Measurements from ENCODE around the gene SEPTIN14. TPM values are rescaled to one million over a fixed set of nuclear protein-coding genes. Genes with fewer than 3 reads are reported as not detected.
"Not testable (repeated sequence)": the region's sequence is repeated elsewhere in the genome, so short reads cannot be mapped to it uniquely, and the experiment has no call there.

The SEPTIN14 gene
- total RNA-seq, 1 experiment from 2014 or later: not detected

GRCh38 chr7:55797260-55797659 is 65.3 kb downstream of the SEPTIN14 start:
- CTCF ChIA-PET; BruUV-seq (replicated peaks); H3K27ac ChIP-seq (ENCODE audit: low read depth, low read length); H3K27me3 ChIP-seq (ENCODE audit: insufficient read depth, low read length); H3K4me2 ChIP-seq (ENCODE audit: low read length); POLR2A ChIA-PET; H4K20me1 ChIP-seq (ENCODE audit: insufficient read depth); RAD21 ChIA-PET (ENCODE audit: low non-redundant PET in 1 of 2, low total read pairs in 2 of 2, uncharacterized antibody in 2 of 2, unreplicated experiment in 2 of 2); H3K9me3 ChIP-seq (ENCODE audit: control insufficient read depth in 1 of 2, insufficient read depth in 1 of 2, low read depth in 1 of 2, low read length in 2 of 2); H3K9me2 ChIP-seq (ENCODE audit: insufficient read depth); H2AFZ ChIP-seq (ENCODE audit: low read depth, low read length, poor library complexity, severe bottlenecking); ATAC-seq; DNase-seq (ENCODE audit: low read depth, low spot score); H3K36me3 ChIP-seq (ENCODE audit: control insufficient read depth in 1 of 2, insufficient read depth in 2 of 2, low read length in 2 of 2); H3K79me2 ChIP-seq (ENCODE audit: insufficient read depth, low read length); H3K4me1 ChIP-seq (ENCODE audit: control insufficient read depth in 1 of 2, insufficient read depth in 2 of 2, low read length in 2 of 2); H3K4me3 ChIP-seq (replicated peaks in 1 of 2; ENCODE audit: low read depth in 1 of 2, low read length in 2 of 2); intact Hi-C loops (cut with micrococcal nuclease); H3K9ac ChIP-seq (ENCODE audit: low read length): not testable (repeated sequence)
- peak; percentile 86; the same call in 1 of the 2 replicates for TF ChIP-seq CBX3 (IDR thresholded peaks at IDR 0.05; ENCODE audit: low read depth)

GRCh38 chr7:55794527-55794926 is 68.0 kb downstream of the SEPTIN14 start:
- H3K9me2 ChIP-seq (ENCODE audit: insufficient read depth): no peaks in the 10 kb centered on the region
- H3K9me3 ChIP-seq (ENCODE audit: control insufficient read depth in 1 of 2, insufficient read depth in 1 of 2, low read depth in 1 of 2, low read length in 2 of 2): no peaks in the 10 kb centered on the region
- ChIA-PET POLR2A (no interaction called here), CTCF (no interaction called here), RAD21 (ENCODE audit: low non-redundant PET in 1 of 2, low total read pairs in 2 of 2, uncharacterized antibody in 2 of 2, unreplicated experiment in 2 of 2) (interaction anchor here in 1 of 2 experiments (0.5 kb wide), 1 partner anchor 14 kb away, joined by 3 read pairs; no protein-coding TSS in a partner anchor)
- intact Hi-C loops (cut with micrococcal nuclease): no loop called here
- no peak overlapping the region for H3K4me3 ChIP-seq (replicated peaks in 1 of 2; ENCODE audit: low read depth in 1 of 2, low read length in 2 of 2)
- DNase-seq (ENCODE audit: low read depth, low spot score) (peak; percentile 26), ATAC-seq (peak; percentile 74)
- no peak overlapping the region for H3K9ac ChIP-seq (ENCODE audit: low read length)
- H3K4me2 ChIP-seq (ENCODE audit: low read length): 0 out of 2 replicates have a peak overlapping the region, but pooled peaks have one; percentile 28
- no peak for TF ChIP-seq ZBTB33 (IDR thresholded peaks at IDR 0.05; ENCODE audit: extremely low read depth, insufficient replicate concordance, low read length)
- peak; percentile 38 for TF ChIP-seq JUND (IDR thresholded peaks at IDR 0.05)
- peak; percentile 78 for TF ChIP-seq FOSL1 (IDR thresholded peaks at IDR 0.05; ENCODE audit: low read depth)
- no peak for TF ChIP-seq SIN3A (IDR thresholded peaks at IDR 0.05; ENCODE audit: low read depth)
- peak; percentile 92 for TF ChIP-seq CEBPB (IDR thresholded peaks at IDR 0.05; ENCODE audit: low read depth)
- TF ChIP-seq SRF (IDR thresholded peaks at IDR 0.05; ENCODE audit: low read depth): no peak
- peak; percentile 29; the same call in 1 of the 2 replicates for TF ChIP-seq CBX3 (IDR thresholded peaks at IDR 0.05; ENCODE audit: low read depth)
- TF ChIP-seq SP1 (IDR thresholded peaks at IDR 0.05; ENCODE audit: low read depth): 0 out of 2 replicates have a peak, but pooled peaks have one; percentile 16
- H4K20me1 ChIP-seq (ENCODE audit: insufficient read depth): no peaks in the 10 kb centered on the region
- no TSS peak for BruUV-seq (replicated peaks)
- no peaks in the 10 kb centered on the region for H3K79me2 ChIP-seq (ENCODE audit: insufficient read depth, low read length)
- H3K4me1 ChIP-seq (ENCODE audit: control insufficient read depth in 1 of 2, insufficient read depth in 2 of 2, low read length in 2 of 2): peaks cover 0 to 10% of the 10 kb centered on the region in 2 experiments; a peak in 3 of 4 replicates
- H3K36me3 ChIP-seq (ENCODE audit: control insufficient read depth in 1 of 2, insufficient read depth in 2 of 2, low read length in 2 of 2): no peaks in the 10 kb centered on the region
- H3K27ac ChIP-seq (ENCODE audit: low read depth, low read length): no peak overlapping the region
- peak overlapping the region; percentile 75 for H2AFZ ChIP-seq (ENCODE audit: low read depth, low read length, poor library complexity, severe bottlenecking)
- no peaks in the 10 kb centered on the region for H3K27me3 ChIP-seq (ENCODE audit: insufficient read depth, low read length)
